Amygdala (tissue), 56 donors: ENCODE results near the gene HADHB.
A peak's percentile ranks its signal among the peaks of the same experiment; 100 is the strongest.

Source experiments
- DNase-seq, 56 donors: peaks; one replicate each; lab custom pipeline; 2025; lab: John Stamatoyannopoulos, UW

The HADHB gene

GRCh38 chr2:26244309-26245230, at the start of gene HADHB, which contains the start of gene HADHA:
Gene HADHB (plus strand): TSS chr2:26244939. CDS start chr2:26254255, 9,316 bp downstream.
Gene HADHA (minus strand): TSS chr2:26244632. CDS start chr2:26244596, 36 bp downstream.
- peak; percentile 64 to 99 (median 92) for DNase-seq

GRCh38 chr2:26195040-26195984, 49.4 kb upstream of the HADHB start:
- DNase-seq, result no peak

DNA sequence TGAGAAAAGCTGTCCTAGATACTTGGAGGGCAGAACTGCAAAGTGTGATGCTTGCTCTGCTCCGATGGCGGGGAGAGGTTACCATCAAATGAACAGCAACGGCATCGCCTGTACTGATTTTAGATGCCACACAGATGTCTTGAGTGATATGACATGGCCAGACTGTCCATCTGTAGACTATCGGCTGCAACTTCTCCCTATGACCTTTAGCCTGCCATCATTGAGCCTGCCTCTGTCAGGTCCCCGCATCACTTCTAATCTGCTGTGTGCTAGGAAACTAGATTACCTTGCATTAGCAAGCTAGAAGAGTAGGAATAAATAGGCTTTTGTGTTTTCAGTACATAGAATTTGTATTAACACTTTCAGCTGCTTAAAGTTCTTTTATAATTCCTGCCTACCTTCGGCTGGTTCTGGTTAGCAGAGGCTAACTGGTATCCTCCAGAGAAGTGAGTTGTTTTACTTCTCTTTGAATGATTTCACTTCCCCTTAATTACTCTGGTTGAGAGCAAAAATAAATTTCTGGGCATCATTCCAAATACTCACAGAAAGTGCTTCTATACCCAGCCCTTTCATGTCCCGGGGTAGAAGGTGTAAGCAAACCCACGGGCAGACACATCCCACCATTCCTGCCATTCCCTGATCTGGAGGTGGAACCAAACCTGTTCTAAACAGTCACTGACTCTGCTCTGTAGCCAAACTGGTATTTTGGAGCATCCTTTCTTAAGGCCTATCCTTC, 47.9 kb upstream of the HADHB start:
- peak in 1 of 56 donors; percentile 12 for DNase-seq

DNA sequence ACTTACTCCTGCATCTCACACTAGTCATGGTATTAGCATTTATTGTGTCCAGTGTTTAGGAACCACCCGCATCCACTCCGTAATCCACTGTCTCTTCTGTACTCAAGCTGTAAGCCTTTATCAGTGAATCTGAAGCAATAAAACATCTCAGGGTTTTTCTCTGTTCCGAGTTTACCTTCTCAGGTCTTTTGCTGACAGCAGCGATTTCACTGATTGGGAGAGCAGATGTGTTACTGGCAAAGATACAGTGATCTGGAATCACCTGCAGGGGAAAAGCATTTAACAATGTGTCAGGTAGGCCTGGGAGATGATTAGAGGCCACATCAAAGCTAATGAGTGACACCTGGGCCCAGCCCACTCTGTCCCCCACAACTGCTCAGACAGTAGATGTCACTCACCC, 47.2 kb upstream of the HADHB start:
- DNase-seq, result no peak

DNA sequence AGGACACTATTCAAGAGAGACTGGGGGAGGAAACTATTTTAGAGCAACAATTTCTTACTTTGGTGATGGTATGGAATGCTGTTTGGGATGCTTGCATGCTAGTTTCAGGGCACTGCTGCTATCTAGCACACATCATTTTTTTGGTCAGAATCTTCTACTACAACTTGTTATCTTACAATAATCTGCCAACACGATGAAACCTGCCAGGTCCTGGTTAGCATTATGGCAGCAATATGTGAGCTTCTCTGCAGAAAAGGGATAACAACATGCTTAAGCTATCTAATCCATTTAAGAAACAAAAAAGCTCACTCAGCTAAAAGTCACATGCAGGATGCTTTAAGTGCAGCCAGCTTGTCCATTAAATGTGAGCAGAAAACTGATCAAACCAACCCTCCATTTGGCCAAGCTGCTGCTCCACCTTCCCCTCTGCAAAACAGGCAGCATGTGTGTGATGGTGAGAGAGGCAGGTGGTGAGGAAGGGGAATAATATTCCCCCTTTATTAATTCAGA, 41.7 kb upstream of the HADHB start:
- DNase-seq, result no peak

DNA sequence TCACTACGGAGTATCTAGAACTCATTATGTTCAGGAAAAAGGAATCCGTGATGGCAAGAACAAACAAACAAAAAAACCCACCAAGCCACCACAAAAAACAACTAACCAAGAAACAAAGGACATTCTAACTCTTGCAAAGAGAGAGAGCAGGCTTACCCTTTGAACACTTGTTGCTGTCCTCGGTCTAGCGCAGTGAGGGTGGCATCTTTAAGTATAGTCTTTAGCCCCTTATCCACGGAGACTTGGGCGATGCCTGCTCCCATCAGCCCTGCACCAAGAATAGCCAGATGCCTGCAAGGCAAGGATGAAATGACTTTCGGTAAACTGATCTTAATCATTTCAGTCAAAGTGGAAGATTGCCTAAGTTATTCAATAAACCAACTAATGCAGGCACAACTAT, 40.8 kb upstream of the HADHB start:
- DNase-seq, result no peak

- DNase-seq, result no peak
Measured at GRCh38 chr2:26212011-26212410, 32.7 kb upstream of the HADHB start.

DNA sequence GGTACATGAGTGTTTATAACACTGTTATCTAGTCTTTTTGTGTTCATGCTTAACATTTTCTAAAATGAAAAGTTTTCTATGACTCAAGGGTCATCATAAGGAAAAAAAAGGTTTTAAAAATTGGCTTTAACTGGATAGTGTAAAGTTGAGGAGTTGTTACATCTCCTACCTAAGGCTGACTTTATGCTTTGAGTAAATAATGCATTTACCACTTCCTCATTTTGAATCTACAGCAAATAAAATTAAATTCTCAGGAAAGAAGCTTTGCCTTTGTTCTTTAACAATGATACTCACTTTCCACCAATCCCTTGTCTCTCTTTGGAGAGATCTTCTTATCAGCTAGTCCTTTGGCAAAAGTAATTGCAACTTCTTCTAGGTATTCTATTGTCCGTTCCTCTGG, 30.0 kb upstream of the HADHB start:
- DNase-seq, result no peak

DNA sequence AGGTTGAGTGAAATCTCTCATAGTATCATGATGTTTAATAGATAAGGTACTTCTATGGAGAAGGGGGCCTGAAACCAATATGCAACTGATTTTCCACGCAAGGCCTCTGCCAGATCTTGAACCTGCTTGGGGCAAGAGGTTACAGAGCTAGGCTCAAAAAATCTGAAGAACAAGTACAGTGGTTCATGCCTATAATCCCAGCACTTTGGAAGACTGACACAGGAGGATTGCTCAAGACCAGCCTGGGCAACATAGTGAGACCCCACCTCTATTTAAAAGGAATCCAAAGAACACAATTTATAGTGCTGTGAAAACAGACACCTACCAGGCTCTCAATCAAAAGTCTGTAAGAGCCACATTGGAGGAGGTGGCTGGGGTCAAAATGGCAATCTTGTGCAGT, 28.9 kb upstream of the HADHB start:
- no peak for DNase-seq

DNA sequence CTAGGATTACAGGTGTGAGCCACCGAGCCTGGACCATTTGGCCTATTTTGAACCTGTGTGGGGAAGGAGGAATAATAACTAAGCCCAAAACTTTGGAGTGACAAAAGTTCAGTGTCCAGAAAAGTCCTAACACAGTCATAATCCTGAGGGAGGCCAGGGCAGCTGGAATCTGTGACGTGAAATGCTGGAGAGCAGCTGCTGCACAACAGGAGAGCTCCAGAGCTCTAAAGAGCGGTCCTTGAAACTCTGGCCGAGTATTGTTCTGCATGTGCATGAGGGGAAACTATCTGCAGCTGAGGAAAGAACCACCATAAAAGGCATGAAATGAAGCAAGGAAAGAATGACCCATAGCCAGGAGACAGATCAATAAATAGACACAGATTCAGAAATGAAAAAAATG, 28.2 kb upstream of the HADHB start:
- no peak for DNase-seq

- no peak for DNase-seq
Measured at GRCh38 chr2:26217720-26218119, 27.0 kb upstream of the HADHB start.

DNA sequence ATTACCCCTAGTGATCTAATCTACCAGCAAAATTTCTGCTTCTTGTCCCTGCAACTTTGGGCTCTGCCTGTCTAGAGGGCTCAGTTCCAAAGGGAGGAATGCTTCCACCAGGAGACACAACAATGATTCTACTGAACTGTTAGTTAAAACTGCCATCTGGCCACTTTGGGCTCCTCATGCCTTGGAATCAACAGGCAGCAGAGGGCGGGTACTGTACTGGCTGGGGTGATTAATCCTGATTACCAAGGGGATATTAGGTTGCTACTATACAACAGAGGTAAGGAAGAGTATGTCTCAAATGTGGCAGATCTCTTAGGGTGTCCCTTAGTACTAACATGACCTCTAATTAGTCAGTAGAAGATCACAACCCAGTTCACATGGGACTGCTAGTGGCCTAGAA, 21.7 kb upstream of the HADHB start:
- DNase-seq, result peak in 1 of 56 donors; percentile 8

DNA sequence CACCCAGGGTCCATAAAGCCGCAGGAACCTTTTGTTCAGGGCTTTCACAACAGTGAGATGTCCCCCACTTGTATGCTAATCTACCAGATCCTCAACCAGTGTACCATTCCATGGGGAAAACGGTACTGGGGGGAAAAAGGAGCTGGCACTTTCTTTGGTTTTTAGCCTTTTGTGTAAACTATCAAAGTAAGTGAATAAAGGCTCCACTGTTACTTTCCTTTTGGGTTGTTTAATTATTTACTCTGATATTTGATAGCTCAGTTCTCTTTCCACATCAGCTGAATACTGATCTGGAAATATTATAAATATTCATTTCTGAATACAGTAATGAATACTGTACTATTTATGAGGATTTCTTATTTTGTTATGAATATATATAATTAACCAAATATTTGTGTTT, 20.6 kb upstream of the HADHB start:
- DNase-seq, result no peak

DNA sequence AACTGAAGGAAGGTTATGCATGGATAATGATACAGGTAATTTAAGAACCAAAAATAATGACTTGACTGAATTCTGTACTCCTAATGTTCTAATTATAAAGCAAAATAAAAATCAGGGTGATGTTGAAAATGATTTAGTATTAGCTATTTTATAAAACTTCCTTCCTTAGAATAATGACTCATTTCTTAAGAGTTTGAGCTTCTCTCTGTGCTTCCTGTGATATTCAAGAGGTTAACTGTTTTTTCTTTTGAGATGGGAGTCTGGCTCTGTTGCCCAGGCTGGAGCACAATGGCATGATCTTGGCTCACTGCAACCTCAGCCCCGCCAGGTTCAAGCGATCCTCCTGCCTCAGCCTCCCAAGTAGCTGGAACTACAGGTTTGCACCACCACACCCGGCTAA, 15.1 kb upstream of the HADHB start:
- DNase-seq, result no peak

- DNase-seq, result no peak
Measured at GRCh38 chr2:26230806-26231205, 13.9 kb upstream of the HADHB start.

DNA sequence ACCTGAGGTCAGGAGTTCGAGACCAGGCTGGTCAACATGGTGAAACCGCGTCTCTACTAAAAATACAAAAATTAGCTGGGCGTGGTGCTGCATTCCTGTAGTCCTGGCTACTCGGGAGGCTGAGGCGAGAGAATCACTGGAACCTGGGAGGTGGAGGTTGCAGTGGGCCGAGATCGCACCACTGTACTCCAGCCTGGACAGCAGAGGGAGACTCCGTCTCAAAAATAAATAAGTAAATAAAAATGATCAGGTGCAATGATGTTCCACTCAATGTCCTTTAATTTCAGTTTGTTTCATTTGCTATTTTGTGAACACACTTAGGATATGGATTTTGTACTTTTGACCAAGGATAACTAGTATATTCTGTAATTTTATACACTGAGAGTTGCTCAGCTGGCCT, 9.7 kb upstream of the HADHB start:
- DNase-seq, result no peak

DNA sequence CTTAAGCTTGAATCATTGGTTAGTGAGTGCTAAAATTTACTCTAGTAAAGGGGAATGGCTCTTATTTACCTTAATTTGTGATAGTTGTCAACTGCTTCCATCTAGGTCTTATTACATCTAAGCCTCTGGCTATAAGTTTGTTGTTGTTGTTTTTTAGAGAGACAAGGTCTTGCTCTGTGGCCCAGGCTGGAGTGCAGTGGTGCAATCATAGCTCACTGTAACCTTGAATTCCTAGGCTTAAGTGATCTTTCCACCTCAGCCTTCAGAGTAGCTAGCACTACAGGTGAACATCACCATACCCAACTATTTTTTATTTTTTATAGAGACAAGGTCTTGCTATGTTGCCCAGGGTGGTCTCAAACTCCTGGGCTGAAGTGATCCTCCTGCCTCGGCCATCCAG, 6.9 kb upstream of the HADHB start:
- no peak for DNase-seq

DNA sequence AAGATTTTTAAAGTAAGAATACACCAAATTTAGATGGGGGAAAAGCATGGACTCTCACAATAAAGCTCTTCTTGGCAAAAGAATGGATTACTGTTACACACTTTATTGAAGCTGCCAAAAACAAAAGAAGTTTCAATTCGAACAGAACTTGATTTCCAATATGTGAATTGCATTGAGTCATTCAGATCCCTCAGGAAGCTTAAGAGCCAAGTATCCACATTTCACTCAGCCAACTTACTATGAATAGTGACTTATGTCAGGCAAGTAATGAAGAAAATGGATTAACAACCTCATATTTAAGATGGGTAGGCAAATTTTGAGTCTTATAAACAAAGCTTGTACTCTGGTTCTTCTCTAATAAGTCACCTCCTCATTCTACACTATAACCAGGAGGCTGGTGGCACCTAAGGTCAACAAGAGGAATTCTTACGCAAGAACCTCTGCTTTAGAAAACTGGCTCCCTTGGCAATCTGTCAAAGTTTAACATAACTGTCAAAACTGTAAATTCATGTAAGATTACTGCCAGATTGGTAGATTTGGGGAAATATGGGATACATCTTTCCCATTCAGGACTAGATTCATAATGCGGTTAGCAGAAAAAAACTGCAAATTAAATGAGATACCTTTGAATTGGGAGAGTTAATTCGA, 6.3 kb upstream of the HADHB start:
- DNase-seq, result no peak

DNA sequence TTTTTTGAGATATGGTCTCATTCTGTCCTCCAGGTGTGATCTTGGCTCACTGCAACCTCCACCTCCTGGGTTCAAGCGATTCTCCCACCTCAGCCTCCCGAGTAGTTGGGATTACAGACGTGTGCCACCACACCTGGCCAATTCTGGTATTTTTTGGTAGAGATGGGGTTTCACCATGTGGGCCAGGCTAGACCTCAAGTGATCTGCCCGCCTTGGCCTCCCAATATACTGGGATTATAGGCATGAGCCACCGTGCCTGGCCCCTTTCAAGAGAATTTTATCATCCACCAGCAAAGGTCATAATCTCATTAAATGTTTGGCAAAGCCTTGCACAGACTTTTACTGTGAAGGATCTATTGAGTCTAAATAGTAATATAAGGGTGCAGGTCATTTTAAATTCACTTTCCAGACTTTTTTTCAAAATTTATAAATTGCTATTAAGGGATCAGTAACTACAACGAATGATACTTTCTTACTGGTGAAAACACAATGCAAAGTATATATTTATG, 2.8 kb upstream of the HADHB start:
- no peak for DNase-seq
